K562 (cell line): ENCODE measurements around the gene CBY3. TPM values are rescaled to one million over a fixed set of nuclear protein-coding genes. Genes with fewer than 3 reads are reported as not detected.
"Not testable (repeated sequence)": the region's sequence is repeated elsewhere in the genome, so short reads cannot be mapped to it uniquely, and the experiment has no call there.

Experiments used
- ATAC-seq: fragments of 200-7000 bp; cut with Tn5 transposase; 3 replicates; pipeline ENCODE4 v1.9.1; 2020; ENCODE audit warnings: moderate library complexity
- BruUV-seq: library from RNA; stranded (reverse); fragments of 400-500 nt; replicated peaks from 2 replicates; lab custom pipeline; 2021; lab: Mats Ljungman, UMichigan
- CTCF ChIA-PET: fragments of 300-600 bp; formaldehyde crosslinking; extraction: SDS; loops from one replicate; lab custom pipeline; 2021; ENCODE audit warnings: low intra/inter-chr PET ratio; lab: Yijun Ruan, JAX
- POLR2A ChIA-PET: fragments of 300-600, 350-650 bp; sonication (Branson Sonifier 250); formaldehyde crosslinking; extraction: SDS; loops from one replicate; lab custom pipeline; 2021; ENCODE audit warnings: antibody characterized with exemption, inconsistent platforms; lab: Yijun Ruan, JAX
- DNase-seq, 4 experiments: peaks; one replicate each; pipeline versions ENCODE4 v3.0.0 to v3.0.0-alpha.2; 2011 to 2018; ENCODE audit warnings: low spot score in 3 of 4, mixed read lengths in 3 of 4; ENCODE audit errors: extremely low read depth in 1 of 4
- FAIRE-seq: peaks from 2 replicates; lab custom pipeline; 2011; peaks lifted over from hg19 to GRCh38; lab: Jason Lieb, UNC
- H2AFZ ChIP-seq: 2 replicates; pipeline ENCODE4 v1.6.0; 2011; ENCODE audit warnings: low read depth, low read length, control low read depth, inconsistent platforms
- H3K27ac ChIP-seq: fragments of 200-600 bp; 3 replicates; pipeline ENCODE4 v1.8.0; 2011; ENCODE audit warnings: low read depth, mild to moderate bottlenecking, control low read depth, inconsistent platforms, low read length, moderate library complexity, mixed read lengths; ENCODE audit errors: extremely low read depth
- H3K27me3 ChIP-seq, 2 experiments: fragments of 300-600 bp in 1 of 2; 2 replicates in 1 of 2; 3 replicates in 1 of 2; pipeline versions ENCODE4 v1.6.0 to v1.8.0; 2011; ENCODE audit warnings: inconsistent platforms in 2 of 2, low read length in 2 of 2, mild to moderate bottlenecking in 1 of 2, mixed read lengths in 1 of 2, moderate library complexity in 1 of 2; ENCODE audit not compliant: control insufficient read depth in 2 of 2, insufficient read depth in 2 of 2
- H3K36me3 ChIP-seq: fragments of 300-600 bp; 3 replicates; pipeline ENCODE4 v1.8.0; 2011; ENCODE audit warnings: mild to moderate bottlenecking, low read length, inconsistent platforms; ENCODE audit not compliant: control insufficient read depth, insufficient read depth
- H3K4me1 ChIP-seq, 2 experiments: fragments of 200-600 bp in 1 of 2; replicated peaks in 1 of 2; 2 replicates in 1 of 2; 3 replicates in 1 of 2; pipeline versions ENCODE4 v1.5.1 to v1.8.0; 2011; ENCODE audit warnings: inconsistent platforms in 2 of 2, low read length in 2 of 2, mild to moderate bottlenecking in 1 of 2, mixed read lengths in 1 of 2, moderate library complexity in 1 of 2; ENCODE audit not compliant: control insufficient read depth in 2 of 2, insufficient read depth in 2 of 2
- H3K4me2 ChIP-seq: 2 replicates; pipeline ENCODE4 v1.6.1; 2011; ENCODE audit warnings: low read length, control low read depth, inconsistent platforms, mixed read lengths; ENCODE audit not compliant: insufficient read depth
- H3K4me3 ChIP-seq: fragments of 200-600 bp; sonication (generic), shearing (Covaris generic); 2 replicates; pipeline ENCODE4 v1.5.1; 2016; ENCODE audit warnings: control low read depth, inconsistent platforms
- H3K79me2 ChIP-seq: fragments of 200-600 bp; 3 replicates; pipeline ENCODE4 v1.8.0; 2011; ENCODE audit warnings: low read length, inconsistent platforms; ENCODE audit not compliant: control insufficient read depth, insufficient read depth
- H3K9ac ChIP-seq, 2 experiments: 2 replicates each; pipeline versions ENCODE4 v1.6.0 to v1.6.1; 2011; ENCODE audit warnings: low read depth in 2 of 2, low read length in 2 of 2, control low read depth in 1 of 2, inconsistent platforms in 1 of 2, mild to moderate bottlenecking in 1 of 2, mixed read lengths in 1 of 2; ENCODE audit not compliant: insufficient read depth in 1 of 2
- H3K9me1 ChIP-seq: one replicate; pipeline ENCODE4 v1.6.0; 2011; ENCODE audit warnings: inconsistent platforms, mild to moderate bottlenecking, low read length, moderate library complexity; ENCODE audit not compliant: control insufficient read depth, insufficient read depth
- H3K9me3 ChIP-seq: replicated peaks from 2 replicates; pipeline ENCODE4 v1.5.1; 2011; ENCODE audit warnings: low read depth, low read length, inconsistent platforms; ENCODE audit not compliant: control insufficient read depth, insufficient read depth
- H4K20me1 ChIP-seq: replicated peaks from 2 replicates; pipeline ENCODE4 v1.6.1; 2011; ENCODE audit warnings: low read length, inconsistent platforms, mixed read lengths; ENCODE audit not compliant: control insufficient read depth, insufficient read depth
- BHLHE40 ChIP-seq: IDR thresholded peaks from 2 replicates; pipeline ENCODE4 v1.6.1; 2011; ENCODE audit warnings: low read length, improper control_type of control experiment
- BRD4 ChIP-seq: fragments of 200-600 bp; sonication (generic); IDR thresholded peaks from 2 replicates; pipeline ENCODE4 v1.6.1; 2017; ENCODE audit warnings: inconsistent platforms
- CBFB ChIP-seq: sonication (generic); formaldehyde crosslinking; IDR thresholded peaks from 2 replicates; pipeline ENCODE4 v1.4.0; 2020; ENCODE audit warnings: mild to moderate bottlenecking, missing genetic modification reagents
- CREM ChIP-seq: IDR thresholded peaks from 2 replicates; pipeline ENCODE4 v1.6.1; 2014; ENCODE audit warnings: antibody characterized with exemption, low read depth
- DLX4 ChIP-seq: fragments of 250-450 bp; sonication (Bioruptor Pico); IDR thresholded peaks from 2 replicates; pipeline ENCODE4 v1.6.1; 2021; ENCODE audit warnings: mild to moderate bottlenecking
- EP300 ChIP-seq: IDR thresholded peaks from 2 replicates; pipeline ENCODE4 v1.6.1; 2012; ENCODE audit warnings: low read length, improper control_type of control experiment
- FOXK1 ChIP-seq: sonication (generic); formaldehyde crosslinking; IDR thresholded peaks from 2 replicates; pipeline ENCODE4 v1.8.0; 2022; ENCODE audit warnings: missing genetic modification reagents, mild to moderate bottlenecking, borderline replicate concordance
- KDM1A ChIP-seq, 2 experiments: fragments of 450-650 bp; IDR thresholded peaks; 2 replicates each; pipeline ENCODE4 v1.6.1; 2016; ENCODE audit warnings: mild to moderate bottlenecking in 2 of 2
- MTA1 ChIP-seq: fragments of 450-650 bp; IDR thresholded peaks from 2 replicates; pipeline ENCODE4 v1.6.1; 2017; ENCODE audit warnings: borderline replicate concordance
- POLR2G ChIP-seq: fragments of 200-400 bp; formaldehyde crosslinking; IDR thresholded peaks from 2 replicates; pipeline ENCODE4 v1.6.1; 2017; ENCODE audit warnings: low read depth, mild to moderate bottlenecking, antibody characterized with exemption, low read length, moderate library complexity
- SMARCA5 ChIP-seq: fragments of 450-650 bp; IDR thresholded peaks from 2 replicates; pipeline ENCODE4 v1.6.1; 2016
- SRSF1 ChIP-seq: fragments of 200-400 bp; formaldehyde crosslinking; IDR thresholded peaks from 2 replicates; pipeline ENCODE4 v1.6.1; 2017; ENCODE audit warnings: mild to moderate bottlenecking, low read depth, low read length, moderate library complexity
- SUPT5H ChIP-seq: fragments of 450-650 bp; IDR thresholded peaks from 2 replicates; pipeline ENCODE4 v1.6.1; 2016
- TAF15 ChIP-seq: fragments of 200-400 bp; formaldehyde crosslinking; IDR thresholded peaks from 2 replicates; pipeline ENCODE4 v1.6.1; 2017; ENCODE audit warnings: mild to moderate bottlenecking, low read depth, low read length, moderate library complexity
- ZNF232 ChIP-seq: sonication (generic); formaldehyde crosslinking; IDR thresholded peaks from 2 replicates; pipeline ENCODE4 v1.8.0; 2022; ENCODE audit warnings: mild to moderate bottlenecking, missing genetic modification reagents
- ZNF76 ChIP-seq: fragments of 250-450 bp; sonication (Bioruptor Pico); IDR thresholded peaks from 2 replicates; pipeline ENCODE4 v1.4.0; 2020; ENCODE audit warnings: mild to moderate bottlenecking, moderate library complexity, borderline replicate concordance
- WGBS: fragments of 100-300 bp; shearing (Covaris generic); methylation state at CpG from one replicate; pipeline ENCODE4 v1.1.6; 2016; ENCODE audit warnings: low coverage, mixed read lengths; ENCODE audit not compliant: insufficient coverage; ENCODE audit errors: missing lambda C conversion rate; 5-methylcytosine and 5-hydroxymethylcytosine counted together
- in situ Hi-C: fragments of 300-500 bp; cut with MboI; formaldehyde crosslinking; loops from 4 replicates; pipeline ENCODE4 v1.15.0; 2018; ENCODE audit warnings: inconsistent platforms, mixed read lengths
- intact Hi-C: fragments of 100-400 bp; cut with micrococcal nuclease; formaldehyde crosslinking; loops from 2 replicates; pipeline ENCODE4 v1.14.2; 2022
- polyA plus RNA-seq, 8 experiments: library from polyadenylated mRNA; depleted of rRNA in 4 of 8; stranded (reverse) in 5 of 8; unstranded in 3 of 8; fragments of >200 nt; fragmentation: Nextera tagmentation in 2 of 8; fragmentation: Illumina TruSeq in 1 of 8; extraction: Ambion mirVana in 2 of 8; extraction: Trizol in 1 of 8; gene quantifications; 2 replicates each; pipeline versions ENCODE4 v1.2.1 to v1.2.3, GENCODE V29; 2011 to 2014; ENCODE audit warnings: inconsistent platforms in 1 of 8, missing spikeins in 1 of 8
- total RNA-seq, 7 experiments: library from RNA; depleted of rRNA in 6 of 7; stranded (reverse); fragments of >200 nt in 6 of 7; fragmentation: Illumina TruSeq in 2 of 7; extraction: Trizol in 2 of 7; gene quantifications; 2 replicates each; pipeline versions ENCODE4 v1.2.1 to v1.2.3, GENCODE V29; 2011 to 2021; ENCODE audit warnings: low replicate concordance in 1 of 7

CBY3 gene
- total and polyA plus RNA-seq, 9 of the 15 experiments (the other 6 are each of a cell fraction or from before 2014, with no cell fraction given) = not detected

DNA sequence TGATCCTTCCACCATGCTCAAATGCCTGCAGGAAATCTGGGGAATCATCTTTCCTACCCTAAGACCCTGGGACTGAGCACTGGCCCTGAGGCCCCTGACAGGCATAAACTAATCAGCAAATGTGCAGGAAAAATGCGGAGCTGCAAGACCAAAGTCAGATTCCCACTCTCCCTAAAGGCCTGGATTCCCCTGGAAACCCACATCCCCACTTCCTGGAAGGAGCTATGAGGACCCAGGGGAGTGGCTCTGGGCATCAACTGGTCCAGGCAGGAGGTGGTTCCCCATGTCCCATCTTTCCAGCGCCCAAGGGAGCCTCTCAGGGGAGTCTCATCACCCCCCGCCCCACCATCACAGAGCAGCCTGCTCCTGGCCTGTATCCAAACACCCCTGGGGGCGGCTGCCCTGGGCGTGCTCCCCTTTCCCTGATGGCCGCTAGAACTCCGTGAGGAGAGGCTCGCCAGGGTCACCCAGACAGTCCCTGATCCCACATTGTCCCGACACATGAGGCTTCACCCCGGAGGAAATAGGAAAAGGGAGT is 31.6 kb downstream of the CBY3 start:
- H2AFZ ChIP-seq, FAIRE-seq, H3K4me3 ChIP-seq, H3K9ac ChIP-seq, H4K20me1 ChIP-seq, BruUV-seq, H3K9me3 ChIP-seq, H3K9me1 ChIP-seq, ATAC-seq, CTCF ChIA-PET, H3K79me2 ChIP-seq, H3K27ac ChIP-seq, H3K4me2 ChIP-seq, H3K4me1 ChIP-seq, intact Hi-C loops, DNase-seq, H3K36me3 ChIP-seq: not testable (repeated sequence)
- POLR2A ChIA-PET = interaction anchor here (1.0 kb wide), 1 partner anchor 25 kb away, joined by 3 read pairs; no protein-coding TSS in a partner anchor
- in situ Hi-C loops = loop anchor here (5.0 kb wide), 1 partner anchor 1672 kb away; no protein-coding TSS in a partner anchor
- WGBS = 18% methylated on average over 8 of the region's 10 CpGs
- H3K27me3 ChIP-seq = peaks cover 4 to 11% of the 10 kb centered on the region in 2 experiments; a peak in 4 of 5 replicates

GRCh38 chr5:179648410-179648809 is 32.4 kb downstream of the CBY3 start:
- Histone ChIP-seq H3K9me1 (no peaks in the 10 kb centered on the region), H3K27me3 (peaks cover 7 to 17% of the 10 kb centered on the region in 2 experiments), H3K9me3 (no peaks in the 10 kb centered on the region), H3K4me3 (no peak overlapping the region), H3K4me1 (peaks cover 0 to 4% of the 10 kb centered on the region in 2 experiments; a peak in 2 of 5 replicates), H2AFZ (no peak overlapping the region), H4K20me1 (no peaks in the 10 kb centered on the region), H3K79me2 (no peaks in the 10 kb centered on the region), H3K36me3 (no peaks in the 10 kb centered on the region), H3K9ac (no peak overlapping the region), H3K4me2 (no peak overlapping the region), H3K27ac (no peak overlapping the region)
- peak in 1 of 4 experiments; percentile 3 for DNase-seq
- 20% methylated on average over 9 of the region's 9 CpGs for WGBS
- TF ChIP-seq POLR2G (no peak), TAF15 (no peak), CBFB (CRISPR knock-in tag) (no peak), SUPT5H (no peak), FOXK1 (CRISPR knock-in tag) (no peak), SRSF1 (no peak), SMARCA5 (no peak), ZNF76 (CRISPR knock-in tag) (no peak), MTA1 (no peak), EP300 (no peak), KDM1A (IDR thresholded peaks at IDR 0.05) (no peak), ZNF232 (CRISPR knock-in tag) (no peak), DLX4 (no peak), CREM (0 out of 2 replicates have a peak, but pooled peaks have one; percentile 15), BHLHE40 (0 out of 2 replicates have a peak, but pooled peaks have one; percentile 18), BRD4 (no peak)
- ChIA-PET POLR2A (no interaction called here), CTCF (no interaction called here)
- in situ Hi-C loops (loop anchor here (5.0 kb wide), 1 partner anchor 1671 kb away; no protein-coding TSS in a partner anchor), intact Hi-C loops (no loop called here)
- BruUV-seq = no TSS peak
- FAIRE-seq = no peak
- ATAC-seq = no peak
